ENCODE results near the gene KIAA0319L. TPM values are rescaled to one million over a fixed set of nuclear protein-coding genes. Genes with fewer than 3 reads are reported as not detected.

Gene KIAA0319L
- total and polyA plus RNA-seq, 8 donors = 13.1 to 146 (median 39.1) TPM

DNA sequence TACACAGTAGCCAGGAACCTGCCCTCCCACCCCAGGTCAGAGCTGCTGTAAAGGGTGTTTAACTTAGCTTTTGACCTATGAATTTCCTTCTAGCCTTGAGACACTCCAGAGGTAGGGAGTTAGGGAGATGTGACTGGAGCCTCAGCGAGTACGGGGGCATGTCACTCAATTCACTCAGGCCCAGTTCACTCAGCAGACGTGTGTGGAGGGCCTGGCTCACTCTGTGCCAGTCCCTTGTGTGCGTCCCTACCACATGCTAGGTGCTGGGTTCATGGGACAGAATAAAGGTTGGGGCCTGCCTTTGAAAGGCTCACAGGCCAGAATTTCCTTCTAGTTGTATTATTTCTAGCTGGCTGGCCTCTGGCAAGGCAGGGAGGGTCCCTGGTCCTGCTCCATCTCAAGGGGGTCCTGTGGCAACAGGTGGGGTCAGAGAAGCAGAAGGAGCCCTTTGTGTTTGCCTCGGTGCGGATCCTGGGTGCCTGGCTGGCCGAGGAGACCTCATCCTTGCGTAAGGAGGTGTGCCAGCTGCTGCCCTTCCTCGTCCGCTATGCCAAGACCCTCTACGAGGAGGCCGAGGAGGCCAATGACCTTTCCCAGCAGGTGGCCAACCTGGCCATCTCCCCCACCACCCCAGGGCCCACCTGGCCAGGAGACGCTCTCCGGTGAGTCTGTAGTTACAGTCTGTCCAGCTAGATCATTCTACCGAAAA lies 4.9 kb upstream of the KIAA0319L start:
- Histone ChIP-seq H3K36me3 (peaks cover 4 to 58% (median 51%) of the 10 kb centered on the region in 4 donors), H3K4me3 (no peak overlapping the region), H3K27me3 (no peaks in the 10 kb centered on the region), H3K9me3 (no peaks in the 10 kb centered on the region), H3K27ac (no peak overlapping the region), H3K4me1 (peaks cover 23 to 53% (median 42%) of the 10 kb centered on the region in 4 donors)
- TF ChIP-seq POLR2A (IDR thresholded peaks at IDR 0.05) = no peak
- no peak for TF ChIP-seq EP300 (IDR thresholded peaks at IDR 0.05)
- TF ChIP-seq, protein P1, sequence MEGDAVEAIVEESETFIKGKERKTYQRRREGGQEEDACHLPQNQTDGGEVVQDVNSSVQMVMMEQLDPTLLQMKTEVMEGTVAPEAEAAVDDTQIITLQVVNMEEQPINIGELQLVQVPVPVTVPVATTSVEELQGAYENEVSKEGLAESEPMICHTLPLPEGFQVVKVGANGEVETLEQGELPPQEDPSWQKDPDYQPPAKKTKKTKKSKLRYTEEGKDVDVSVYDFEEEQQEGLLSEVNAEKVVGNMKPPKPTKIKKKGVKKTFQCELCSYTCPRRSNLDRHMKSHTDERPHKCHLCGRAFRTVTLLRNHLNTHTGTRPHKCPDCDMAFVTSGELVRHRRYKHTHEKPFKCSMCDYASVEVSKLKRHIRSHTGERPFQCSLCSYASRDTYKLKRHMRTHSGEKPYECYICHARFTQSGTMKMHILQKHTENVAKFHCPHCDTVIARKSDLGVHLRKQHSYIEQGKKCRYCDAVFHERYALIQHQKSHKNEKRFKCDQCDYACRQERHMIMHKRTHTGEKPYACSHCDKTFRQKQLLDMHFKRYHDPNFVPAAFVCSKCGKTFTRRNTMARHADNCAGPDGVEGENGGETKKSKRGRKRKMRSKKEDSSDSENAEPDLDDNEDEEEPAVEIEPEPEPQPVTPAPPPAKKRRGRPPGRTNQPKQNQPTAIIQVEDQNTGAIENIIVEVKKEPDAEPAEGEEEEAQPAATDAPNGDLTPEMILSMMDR (IDR thresholded peaks at IDR 0.05) = no peak
- no peak for TF ChIP-seq POLR2AphosphoS5 (IDR thresholded peaks at IDR 0.05)
- 82 to 95% (median 90%) methylated on average over 11 to 15 of the region's 15 CpGs for WGBS, 5 donors
- intact Hi-C loops (cut with DNase I; ENCODE audit: low total_unique reads) = loop anchor here (5.0 kb wide), 1 partner anchor 110 kb away; no protein-coding TSS in a partner anchor
- DNase-seq = no peak

DNA sequence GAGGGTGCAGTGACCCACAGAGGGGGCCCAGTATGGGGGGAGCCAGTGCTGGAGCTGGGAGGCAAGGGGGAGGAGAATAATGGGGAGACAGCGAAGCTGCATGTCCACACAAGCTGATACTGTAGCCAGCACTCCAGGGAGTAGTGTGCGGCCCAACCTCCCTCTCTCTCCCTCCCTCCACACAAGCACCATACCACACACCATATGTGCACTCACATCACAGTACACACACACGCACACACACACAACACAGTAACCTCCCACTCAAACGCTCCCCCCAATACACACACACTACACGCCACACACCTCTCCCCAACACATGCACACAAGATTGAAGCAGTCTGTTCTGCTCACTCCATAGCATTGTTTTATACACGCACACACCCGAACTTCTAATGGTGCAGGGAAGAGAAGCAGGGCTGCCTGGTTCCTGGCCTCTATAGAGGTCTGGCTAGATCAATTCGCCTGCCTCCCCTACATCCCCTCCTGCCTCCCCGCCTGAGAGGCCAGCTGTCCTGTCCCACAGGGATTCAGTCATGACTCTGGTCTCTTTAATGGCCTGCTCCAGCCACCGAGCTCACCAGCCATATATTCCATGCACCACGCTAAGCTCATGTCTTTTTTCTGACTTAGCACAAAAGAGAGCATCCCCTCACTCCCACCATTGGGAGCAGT lies 4.2 kb upstream of the KIAA0319L start:
- WGBS, 5 donors = 73 to 83% (median 74%) methylated on average over 10 to 11 of the region's 11 CpGs
- peaks cover 25 to 60% (median 45%) of the 10 kb centered on the region in 4 donors for H3K4me1 ChIP-seq
- no peaks in the 10 kb centered on the region for H3K27me3 ChIP-seq
- no peak for DNase-seq
- peaks cover 4 to 51% (median 45%) of the 10 kb centered on the region in 4 donors for H3K36me3 ChIP-seq
- peak overlapping the region; percentile 5 to 20 (median 14) for H3K4me3 ChIP-seq
- intact Hi-C loops (cut with DNase I; ENCODE audit: low total_unique reads) = loop anchor here (5.0 kb wide), 1 partner anchor 109 kb away; no protein-coding TSS in a partner anchor
- TF ChIP-seq, protein P1 (IDR thresholded peaks at IDR 0.05) = peak in 1 of 7 experiments; percentile 2
- no peak for TF ChIP-seq POLR2A (IDR thresholded peaks at IDR 0.05)
- TF ChIP-seq POLR2AphosphoS5 (IDR thresholded peaks at IDR 0.05) = no peak
- TF ChIP-seq EP300 (IDR thresholded peaks at IDR 0.05) = no peak
- peak overlapping the region in 3 of 5 donors; percentile 1 to 54 (median 40) for H3K27ac ChIP-seq
- H3K9me3 ChIP-seq = no peaks in the 10 kb centered on the region

DNA sequence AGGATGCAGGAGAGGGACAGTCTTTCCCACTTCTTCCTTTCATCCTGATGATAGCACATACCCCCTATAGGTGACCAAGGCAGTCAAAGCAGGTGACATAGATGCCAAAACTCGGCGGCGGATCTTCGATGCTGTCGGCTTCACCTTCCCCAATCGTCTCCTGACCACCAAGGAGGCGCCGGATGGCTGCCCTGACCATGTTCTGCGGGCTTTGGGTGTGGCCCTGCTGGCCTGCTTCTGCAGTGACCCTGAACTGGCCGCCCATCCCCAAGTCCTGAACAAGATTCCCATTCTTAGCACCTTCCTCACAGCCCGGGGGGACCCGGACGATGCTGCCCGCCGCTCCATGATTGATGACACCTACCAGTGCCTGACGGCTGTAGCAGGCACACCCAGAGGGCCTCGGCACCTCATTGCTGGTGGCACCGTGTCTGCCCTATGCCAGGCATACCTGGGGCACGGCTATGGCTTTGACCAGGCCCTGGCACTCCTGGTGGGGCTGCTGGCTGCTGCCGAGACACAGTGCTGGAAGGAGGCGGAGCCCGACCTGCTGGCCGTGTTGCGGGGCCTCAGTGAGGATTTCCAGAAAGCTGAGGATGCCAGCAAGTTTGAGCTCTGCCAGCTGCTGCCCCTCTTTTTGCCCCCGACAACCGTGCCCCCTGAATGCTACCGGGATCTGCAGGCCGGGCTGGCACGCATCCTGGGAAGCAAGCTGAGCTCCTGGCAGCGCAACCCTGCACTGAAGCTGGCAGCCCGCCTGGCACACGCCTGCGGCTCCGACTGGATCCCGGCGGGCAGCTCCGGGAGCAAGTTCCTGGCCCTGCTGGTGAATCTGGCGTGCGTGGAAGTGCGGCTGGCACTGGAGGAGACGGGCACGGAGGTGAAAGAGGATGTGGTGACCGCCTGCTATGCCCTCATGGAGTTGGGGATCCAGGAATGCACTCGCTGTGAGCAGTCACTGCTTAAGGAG lies 3.3 kb upstream of the KIAA0319L start:
- 42 to 77% (median 47%) methylated on average over 26 to 44 of the region's 44 CpGs for WGBS, 5 donors
- no peak for TF ChIP-seq POLR2A (IDR thresholded peaks at IDR 0.05)
- TF ChIP-seq, protein P1 (IDR thresholded peaks at IDR 0.05) = no peak
- peak in 1 of 3 donors; percentile 41 for TF ChIP-seq POLR2AphosphoS5 (IDR thresholded peaks at IDR 0.05)
- TF ChIP-seq EP300 (IDR thresholded peaks at IDR 0.05) = no peak
- peak overlapping the region; percentile 1 to 97 (median 33) for H3K27ac ChIP-seq
- no peaks in the 10 kb centered on the region for H3K27me3 ChIP-seq
- H3K4me3 ChIP-seq = peak overlapping the region; percentile 5 to 20 (median 14)
- peaks cover 34 to 69% (median 54%) of the 10 kb centered on the region in 4 donors for H3K4me1 ChIP-seq
- H3K36me3 ChIP-seq = peaks cover 0 to 43% (median 37%) of the 10 kb centered on the region in 4 donors
- intact Hi-C loops (cut with DNase I; ENCODE audit: low total_unique reads) = loop anchor here (5.0 kb wide), 1 partner anchor 108 kb away; no protein-coding TSS in a partner anchor
- no peaks in the 10 kb centered on the region for H3K9me3 ChIP-seq
- DNase-seq = peak; percentile 81 to 86

All from stomach (tissue), 9 donors.